Measurements from ENCODE around the gene TREX2. TPM values are rescaled to one million over a fixed set of nuclear protein-coding genes. Genes with fewer than 3 reads are reported as not detected.
"Not testable (repeated sequence)": the region's sequence is repeated elsewhere in the genome, so short reads cannot be mapped to it uniquely, and the experiment has no call there.

The TREX2 gene
- polyA plus RNA-seq, 3 donors, result 0.37 to 0.75 (median 0.64) TPM

DNA sequence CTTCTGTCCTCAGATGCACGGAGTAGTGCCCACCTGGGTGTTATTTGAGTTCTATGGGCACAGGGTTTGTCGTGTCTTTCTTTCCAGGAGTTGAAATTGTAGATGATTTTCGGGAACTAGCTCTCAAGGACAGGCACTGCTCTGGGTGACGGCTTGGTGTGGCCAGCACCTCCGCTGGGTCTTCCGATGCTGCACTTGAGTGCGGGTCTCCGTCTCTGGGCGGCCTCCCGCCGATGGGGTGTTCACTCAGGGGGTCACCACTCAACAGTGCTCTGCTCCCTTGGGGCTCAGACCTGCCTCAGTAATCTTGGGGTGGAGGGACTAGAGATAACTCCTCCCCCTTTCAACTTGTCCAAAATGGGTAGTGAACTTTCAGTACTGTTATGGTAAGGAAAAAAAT is 32.1 kb downstream of the TREX2 start:
- DNase-seq (ENCODE audit: extremely low read depth in 1 of 11, low read depth in 9 of 11, low spot score in 4 of 11), result no peak

DNA sequence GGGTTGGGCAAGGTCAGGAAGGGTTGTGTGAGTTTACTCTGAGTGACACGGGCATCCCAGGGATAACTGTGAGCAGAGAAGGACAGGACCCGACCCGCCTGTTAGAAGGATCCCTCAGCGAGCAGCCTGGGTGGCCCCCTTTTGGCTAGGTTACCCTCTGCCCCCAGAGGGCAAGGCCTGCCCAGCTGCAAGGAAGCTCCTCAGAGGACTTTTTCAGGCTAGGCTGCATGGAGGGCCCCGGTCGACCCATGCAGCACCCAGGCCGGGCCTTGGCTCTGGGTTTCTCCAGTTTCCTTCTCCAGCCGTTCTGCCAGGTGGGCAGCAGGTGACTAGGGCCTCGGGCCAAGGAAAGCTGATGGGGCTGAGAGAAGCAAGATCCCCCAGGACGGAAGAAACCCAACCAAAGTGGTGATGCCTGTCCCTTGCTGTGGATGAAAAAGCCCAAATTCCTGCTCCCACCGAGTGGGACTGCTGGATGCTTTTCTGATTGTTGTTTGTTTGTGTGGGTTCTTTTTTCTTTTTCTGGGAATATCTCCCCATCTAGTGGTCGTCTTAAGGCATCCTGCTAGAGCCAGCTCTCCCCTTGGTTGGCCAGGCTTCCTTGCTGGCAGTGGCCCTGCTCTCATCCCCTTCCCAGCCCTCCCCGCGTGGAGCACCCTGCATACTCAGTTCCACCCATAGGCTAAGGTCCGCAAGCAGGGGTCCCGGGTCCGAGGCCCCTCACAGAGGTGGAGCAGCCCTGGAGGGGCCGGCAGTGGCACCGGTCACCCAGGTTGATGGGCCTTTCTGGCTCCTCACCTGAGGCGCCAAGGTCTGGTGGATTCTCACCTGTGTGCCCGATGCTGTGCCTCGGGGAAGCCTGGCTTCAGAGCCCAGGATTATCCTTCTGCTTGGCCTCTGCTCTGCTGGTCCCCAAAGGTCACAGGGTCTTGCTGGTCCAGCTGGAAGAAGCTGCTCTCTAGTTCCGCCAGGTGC is 32.8 kb downstream of the TREX2 start:
- no peak for DNase-seq (ENCODE audit: extremely low read depth in 1 of 11, low read depth in 9 of 11, low spot score in 4 of 11)

GRCh38 chrX:153411988-153412574 is 33.8 kb downstream of the TREX2 start:
- DNase-seq (ENCODE audit: extremely low read depth in 1 of 11, low read depth in 9 of 11, low spot score in 4 of 11), result no peak

GRCh38 chrX:153411255-153411987 is 34.4 kb downstream of the TREX2 start, which contains the start of gene ZFP92:
TSS of gene ZFP92 (plus strand) at chrX:153411472. CDS start at chrX:153418323, 6,851 bp downstream.
- no peak for DNase-seq (ENCODE audit: extremely low read depth in 1 of 11, low read depth in 9 of 11, low spot score in 4 of 11)

DNA sequence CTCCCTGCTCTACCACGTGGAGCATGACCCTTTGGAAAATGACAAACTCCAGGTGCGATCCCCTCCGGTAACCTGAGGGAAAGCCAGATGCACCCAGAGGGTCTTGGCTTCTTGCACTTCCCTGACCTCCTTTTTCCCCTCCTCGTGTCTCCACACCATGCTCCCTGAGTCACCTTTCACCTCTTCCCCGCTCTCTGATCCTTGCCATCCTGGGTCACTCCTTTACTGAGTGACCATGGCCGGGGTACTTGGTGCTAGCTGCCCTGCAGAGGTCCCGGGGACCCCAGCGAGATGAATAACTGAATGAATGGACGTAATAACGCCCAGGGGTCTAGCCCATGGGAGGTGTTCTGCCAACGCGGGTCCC is 35.0 kb downstream of the TREX2 start:
- no peak for DNase-seq (ENCODE audit: extremely low read depth in 1 of 11, low read depth in 9 of 11, low spot score in 4 of 11)

GRCh38 chrX:153410373-153410772 is 35.5 kb downstream of the TREX2 start:
- DNase-seq (ENCODE audit: extremely low read depth in 1 of 11, low read depth in 9 of 11, low spot score in 4 of 11), result no peak

- no peak for DNase-seq (ENCODE audit: extremely low read depth in 1 of 11, low read depth in 9 of 11, low spot score in 4 of 11)
Measured at GRCh38 chrX:153409414-153410101, 36.3 kb downstream of the TREX2 start.

- no peak for DNase-seq (ENCODE audit: extremely low read depth in 1 of 11, low read depth in 9 of 11, low spot score in 4 of 11)
Measured at GRCh38 chrX:153408871-153409351, 36.9 kb downstream of the TREX2 start.

GRCh38 chrX:153408221-153408721 is 37.6 kb downstream of the TREX2 start:
- no peak for DNase-seq (ENCODE audit: extremely low read depth in 1 of 11, low read depth in 9 of 11, low spot score in 4 of 11)

GRCh38 chrX:153407736-153408135 is 38.1 kb downstream of the TREX2 start:
- DNase-seq (ENCODE audit: extremely low read depth in 1 of 11, low read depth in 9 of 11, low spot score in 4 of 11), result no peak

GRCh38 chrX:153406903-153407302 is 39.0 kb downstream of the TREX2 start:
- no peak for DNase-seq (ENCODE audit: extremely low read depth in 1 of 11, low read depth in 9 of 11, low spot score in 4 of 11)

- no peak for DNase-seq (ENCODE audit: extremely low read depth in 1 of 11, low read depth in 9 of 11, low spot score in 4 of 11)
Measured at GRCh38 chrX:153406011-153406410, 39.8 kb downstream of the TREX2 start.

- no peak for DNase-seq (ENCODE audit: extremely low read depth in 1 of 11, low read depth in 9 of 11, low spot score in 4 of 11)
Measured at GRCh38 chrX:153405426-153405825, 40.4 kb downstream of the TREX2 start.

DNA sequence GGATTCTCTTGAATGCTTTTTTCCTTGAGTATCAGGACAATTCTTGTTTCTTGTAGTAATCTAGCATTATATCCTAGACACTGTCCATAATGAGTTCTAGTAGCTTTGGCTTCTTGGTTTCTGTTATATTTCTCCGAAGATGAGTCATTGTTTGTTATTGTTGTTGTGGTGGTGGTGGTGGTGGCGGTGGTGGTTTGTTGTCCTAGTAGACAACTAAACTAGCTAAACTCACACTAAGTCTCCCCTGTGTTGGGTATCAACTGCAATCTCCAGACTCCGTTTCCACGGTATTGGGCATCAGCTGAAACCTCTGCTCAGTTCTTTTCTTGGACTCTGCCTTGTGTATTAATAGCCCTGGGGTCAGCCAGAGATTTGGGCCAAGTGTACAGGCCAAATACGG is 41.5 kb downstream of the TREX2 start:
- DNase-seq (ENCODE audit: extremely low read depth in 1 of 11, low read depth in 9 of 11, low spot score in 4 of 11), result not testable (repeated sequence)

DNA sequence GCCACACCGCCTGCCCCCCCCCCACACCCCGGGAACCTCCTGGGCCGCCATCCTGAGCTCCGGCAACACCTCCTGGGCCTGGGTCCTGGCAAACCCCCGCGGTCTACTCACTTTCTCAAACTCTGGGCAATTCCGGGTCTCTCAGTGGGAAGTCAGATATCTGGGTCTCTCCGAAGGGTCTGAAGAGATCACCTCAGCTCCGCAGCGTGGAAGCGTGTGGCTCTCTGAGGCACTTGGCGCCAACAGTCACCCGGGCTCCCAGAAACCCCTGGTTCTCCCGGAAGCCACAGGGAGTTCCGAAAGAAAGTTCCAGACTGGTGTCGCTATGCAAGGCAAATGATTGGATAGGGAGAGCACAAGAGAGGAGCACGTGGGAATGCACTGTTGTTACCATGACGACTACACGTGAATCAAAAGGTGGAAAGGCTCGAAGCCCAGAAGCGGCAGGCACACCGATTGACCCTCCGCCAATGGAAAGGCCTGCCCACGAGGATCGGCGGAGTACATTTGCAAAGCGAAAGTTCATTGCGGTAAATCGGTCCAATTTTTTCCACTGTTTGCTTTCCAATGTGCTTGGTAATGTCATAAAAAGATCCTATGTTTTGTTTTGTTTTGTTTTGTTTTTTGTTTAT is 44.6 kb downstream of the TREX2 start, which contains the start of gene PNMA6E:
Gene PNMA6E (minus strand): TSS at position 218 of the 632 bp plus-strand sequence. CDS start 2,501 bp downstream, outside the sequence.
- no peak for DNase-seq (ENCODE audit: extremely low read depth in 1 of 11, low read depth in 9 of 11, low spot score in 4 of 11)

DNA sequence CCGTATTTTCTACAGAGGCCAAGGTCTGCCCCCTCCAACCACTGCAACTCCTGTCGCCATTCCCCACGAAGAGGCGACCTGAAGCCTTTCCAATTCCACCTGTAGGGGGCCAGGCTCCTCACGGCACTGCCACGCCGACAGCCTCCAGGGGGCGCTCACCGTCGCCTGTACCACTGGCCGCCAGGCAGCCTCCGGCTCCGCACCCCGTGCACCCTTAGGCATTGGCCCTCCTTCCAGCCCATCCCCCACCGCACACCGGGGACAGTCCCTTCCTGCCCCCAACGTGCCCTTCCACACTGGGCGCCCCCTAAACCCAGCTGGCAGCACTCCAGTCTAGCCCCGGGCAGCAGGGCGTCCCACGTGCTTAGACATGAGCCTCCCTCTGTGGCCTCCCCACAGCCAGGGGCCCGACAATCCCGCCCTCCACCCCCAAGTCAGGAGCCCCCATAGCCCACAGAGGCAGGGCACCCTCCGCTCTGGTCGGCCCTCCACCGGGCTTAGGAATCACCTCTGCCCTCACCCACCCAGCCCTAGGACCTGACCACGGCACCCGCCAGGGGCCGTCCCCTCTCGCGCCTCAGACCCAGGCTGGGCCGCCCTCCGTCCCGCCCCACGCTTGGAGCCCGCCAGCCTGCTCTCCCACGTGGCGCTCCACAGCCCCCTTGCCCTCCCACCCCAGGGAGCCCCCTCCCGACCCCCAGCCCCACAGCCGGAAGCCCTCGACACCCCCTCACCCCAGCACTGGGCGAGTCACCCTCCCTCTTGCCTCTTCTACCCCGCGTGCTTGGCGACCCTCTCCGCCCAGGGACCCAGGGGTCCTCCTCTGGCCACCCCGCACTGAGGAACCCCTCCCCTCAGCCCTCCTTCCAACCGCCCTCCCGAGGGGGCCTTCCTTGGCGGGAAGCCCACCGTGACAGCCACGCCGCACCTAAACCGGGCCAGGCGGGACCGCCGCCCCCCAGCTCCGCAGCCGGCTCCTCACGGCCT is 45.4 kb downstream of the TREX2 start:
- DNase-seq (ENCODE audit: extremely low read depth in 1 of 11, low read depth in 9 of 11, low spot score in 4 of 11), result no peak
